ACC112 (cell line): ENCODE data around the gene STYXL1.

Experiments used
- H2AFZ ChIP-seq: fragments of 200-600 bp; sonication (generic); one replicate; pipeline ENCODE4 v1.6.0; 2017; ENCODE audit warnings: antibody characterized with exemption, low read length; ENCODE audit not compliant: unreplicated experiment
- H3K27ac ChIP-seq: fragments of 200-600 bp; sonication (generic); 2 replicates; pipeline ENCODE4 v1.5.1; 2014; ENCODE audit warnings: low read depth, mild to moderate bottlenecking, antibody characterized with exemption, low read length, moderate library complexity
- H3K27me3 ChIP-seq: fragments of 200-600 bp; sonication (generic); 2 replicates; pipeline ENCODE4 v1.6.1; 2014; ENCODE audit warnings: mild to moderate bottlenecking, antibody characterized with exemption, low read length, moderate library complexity, mixed read lengths; ENCODE audit not compliant: insufficient read depth
- H3K36me3 ChIP-seq: fragments of 200-600 bp; sonication (generic); 2 replicates; pipeline ENCODE4 v1.6.1; 2016; ENCODE audit warnings: mild to moderate bottlenecking, antibody characterized with exemption, low read length, moderate library complexity, mixed read lengths; ENCODE audit not compliant: insufficient read depth
- H3K4me1 ChIP-seq: fragments of 200-600 bp; sonication (generic); one replicate; pipeline ENCODE4 v1.6.1; 2016; ENCODE audit warnings: low read length, mixed read lengths; ENCODE audit not compliant: insufficient read depth, unreplicated experiment, control insufficient read depth
- H3K4me3 ChIP-seq: fragments of 200-600 bp; sonication (generic); 2 replicates; pipeline ENCODE4 v1.5.1; 2014; ENCODE audit warnings: mild to moderate bottlenecking, low read depth, low read length
- H3K79me2 ChIP-seq: fragments of 200-600 bp; sonication (generic); one replicate; pipeline ENCODE4 v1.6.0; 2016; ENCODE audit warnings: low read length; ENCODE audit not compliant: control insufficient read depth, unreplicated experiment, insufficient read depth

The STYXL1 gene

GRCh38 chr7:76076995-76077394 is 29.2 kb upstream of the STYXL1 start:
- H3K36me3 ChIP-seq: no peaks in the 10 kb centered on the region
- peaks cover 24% of the 10 kb centered on the region for H3K4me1 ChIP-seq

DNA sequence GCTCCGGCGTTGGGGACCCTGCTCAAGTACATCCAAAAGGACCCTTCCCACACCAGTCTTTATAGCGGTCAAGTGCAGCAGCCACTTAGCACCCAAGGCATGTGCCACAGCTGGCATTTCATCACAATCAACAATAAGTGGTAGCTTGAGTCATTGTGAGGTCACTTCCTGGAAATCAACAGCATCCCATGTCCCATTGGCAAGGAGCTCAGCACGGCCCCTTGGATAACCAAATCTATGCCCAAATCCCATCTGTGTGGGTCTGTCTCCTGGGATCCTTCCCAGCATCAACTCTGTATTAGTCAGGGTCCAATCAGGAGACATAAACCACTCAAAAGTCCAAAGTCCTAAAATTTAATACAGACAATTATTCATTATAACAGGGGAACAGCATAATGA is 27.2 kb upstream of the STYXL1 start:
- Histone ChIP-seq H3K79me2 (no peaks in the 10 kb centered on the region), H3K4me1 (peaks cover 21% of the 10 kb centered on the region), H3K27ac (peak overlapping the region; percentile 89), H2AFZ (no peak overlapping the region), H3K36me3 (no peaks in the 10 kb centered on the region), H3K27me3 (no peaks in the 10 kb centered on the region), H3K4me3 (no peak overlapping the region)

More at GRCh38 chr7:76076995-76077394, 29.2 kb upstream of the STYXL1 start:
- Histone ChIP-seq H3K27ac (no peak overlapping the region), H3K4me3 (no peak overlapping the region), H2AFZ (no peak overlapping the region), H3K79me2 (no peaks in the 10 kb centered on the region), H3K27me3 (no peaks in the 10 kb centered on the region)

DNA sequence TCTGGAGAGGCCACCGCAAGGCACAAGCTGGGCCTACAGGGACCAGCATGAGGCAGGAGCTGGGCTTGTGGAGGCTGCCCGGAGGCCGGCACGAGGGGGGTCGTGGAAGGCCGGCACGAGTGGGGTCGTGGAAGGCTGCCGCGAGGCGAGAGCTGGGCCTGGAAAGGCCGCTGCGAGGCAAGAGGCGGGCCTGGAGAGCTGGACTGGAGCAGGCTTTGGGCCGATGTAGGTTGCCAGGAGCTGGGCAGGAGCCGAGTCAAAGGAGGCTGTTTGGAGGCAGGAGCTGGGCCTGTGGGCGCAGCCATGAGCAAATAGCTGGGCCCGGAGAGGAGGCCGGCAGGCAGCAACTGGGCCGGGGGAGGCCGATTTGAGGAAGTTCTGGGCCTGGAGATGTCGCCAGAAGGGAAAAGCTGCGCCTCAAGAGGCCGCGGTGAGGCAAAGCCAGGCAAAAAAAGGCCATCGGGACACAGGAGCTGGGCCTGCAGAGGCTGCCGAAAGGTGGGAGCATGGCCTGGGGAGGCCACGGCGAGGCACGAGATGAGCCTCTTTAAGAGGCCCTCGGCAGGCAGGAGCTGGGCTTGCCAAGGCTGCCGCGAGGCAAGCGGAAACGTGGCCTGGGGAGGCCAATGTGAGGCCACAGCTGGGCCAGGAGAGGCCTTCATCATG is 26.6 kb upstream of the STYXL1 start:
- peaks cover 21% of the 10 kb centered on the region for H3K4me1 ChIP-seq
- no peak overlapping the region for H2AFZ ChIP-seq
- H3K79me2 ChIP-seq: no peaks in the 10 kb centered on the region
- H3K4me3 ChIP-seq: no peak overlapping the region
- no peaks in the 10 kb centered on the region for H3K36me3 ChIP-seq
- no peaks in the 10 kb centered on the region for H3K27me3 ChIP-seq
- H3K27ac ChIP-seq: peak overlapping the region; percentile 89

DNA sequence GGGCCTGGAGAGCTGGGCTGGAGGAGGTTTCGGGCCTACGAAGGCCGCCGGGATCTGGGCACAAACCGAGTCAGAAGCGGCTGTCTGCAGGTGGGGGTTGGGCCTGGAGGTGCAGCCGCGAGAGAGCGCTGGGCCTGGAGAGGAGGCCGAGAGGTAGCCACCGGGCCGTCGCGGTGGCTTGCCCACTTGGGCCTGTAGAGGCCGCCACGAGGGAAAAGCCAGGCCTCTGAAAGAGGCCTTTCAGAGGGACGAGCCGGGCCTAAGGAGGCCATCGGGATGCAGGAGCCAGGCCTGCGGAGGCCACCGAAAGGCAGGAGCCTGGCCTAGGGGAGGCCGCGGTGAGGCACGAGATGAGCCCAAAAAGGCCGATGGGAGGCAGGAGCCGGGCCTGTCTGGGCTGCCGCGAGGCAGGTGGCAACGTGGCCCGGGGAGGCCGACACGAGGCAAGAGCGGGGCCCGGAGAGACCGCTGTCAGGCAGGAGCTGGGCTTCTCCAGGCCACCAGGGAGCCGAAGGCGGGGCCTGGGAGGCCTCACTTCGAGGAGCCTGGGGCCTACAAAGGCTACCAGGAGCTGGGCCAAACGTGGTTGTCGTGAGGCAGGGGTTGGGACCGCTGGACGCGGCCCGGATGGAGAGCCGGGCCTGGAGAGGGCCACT is 25.7 kb upstream of the STYXL1 start:
- Histone ChIP-seq H3K27me3 (no peaks in the 10 kb centered on the region), H3K4me1 (peaks cover 29% of the 10 kb centered on the region), H3K36me3 (no peaks in the 10 kb centered on the region), H3K79me2 (no peaks in the 10 kb centered on the region), H2AFZ (no peak overlapping the region), H3K4me3 (no peak overlapping the region), H3K27ac (no peak overlapping the region)

DNA sequence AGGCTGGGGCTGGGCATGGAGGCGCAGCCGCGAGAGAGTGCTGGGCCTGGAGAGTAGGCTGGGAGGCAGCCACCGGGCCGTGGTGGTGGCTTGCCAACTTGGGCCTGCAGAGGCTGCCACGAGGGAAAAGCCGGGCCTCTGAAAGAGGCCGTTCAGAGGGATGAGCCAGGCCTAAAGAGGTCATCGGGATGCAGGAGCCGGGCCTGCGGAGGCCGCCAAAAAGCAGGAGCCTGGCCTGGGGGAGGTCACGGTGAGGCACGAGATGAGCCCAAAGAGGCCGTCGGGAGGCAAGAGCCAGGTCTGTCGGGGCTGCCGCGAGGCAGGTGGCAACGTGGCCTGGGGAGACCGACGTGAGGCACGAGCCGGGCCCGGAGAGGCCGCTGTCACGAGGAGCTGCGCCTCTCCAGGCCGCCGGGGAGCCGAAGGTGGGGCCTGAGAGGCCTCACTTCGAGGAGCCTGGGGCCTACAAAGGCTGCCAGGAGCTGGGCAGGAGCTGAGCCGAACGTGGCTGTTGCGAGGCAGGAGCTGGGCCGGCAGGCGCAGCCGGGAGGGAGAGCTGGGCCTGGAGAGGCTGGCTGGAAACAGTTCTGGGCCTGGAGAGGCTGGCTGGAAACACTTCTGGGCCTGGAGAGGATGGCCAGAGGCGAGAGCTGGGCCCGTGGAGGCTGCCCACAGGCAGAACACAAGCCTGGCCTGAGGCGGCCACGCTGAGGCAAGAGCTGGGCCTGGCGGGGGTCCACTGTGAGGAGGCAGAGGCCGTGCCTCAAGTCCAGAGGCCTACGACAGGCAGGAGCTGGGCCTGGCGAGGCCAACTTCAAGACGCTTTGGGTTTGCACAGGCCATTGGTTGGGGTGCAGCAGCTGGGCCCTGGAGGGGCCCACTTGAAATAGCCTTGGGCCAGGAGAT is 24.7 kb upstream of the STYXL1 start:
- H3K4me3 ChIP-seq: no peak overlapping the region
- H3K79me2 ChIP-seq: no peaks in the 10 kb centered on the region
- peaks cover 33% of the 10 kb centered on the region for H3K4me1 ChIP-seq
- no peaks in the 10 kb centered on the region for H3K36me3 ChIP-seq
- H3K27ac ChIP-seq: no peak overlapping the region
- H3K27me3 ChIP-seq: no peaks in the 10 kb centered on the region
- no peak overlapping the region for H2AFZ ChIP-seq

- no peak overlapping the region for H3K27ac ChIP-seq
- H3K27me3 ChIP-seq: no peaks in the 10 kb centered on the region
- peaks cover 39% of the 10 kb centered on the region for H3K4me1 ChIP-seq
- H3K79me2 ChIP-seq: no peaks in the 10 kb centered on the region
- no peak overlapping the region for H2AFZ ChIP-seq
- no peaks in the 10 kb centered on the region for H3K36me3 ChIP-seq
- H3K4me3 ChIP-seq: no peak overlapping the region
Observed at GRCh38 chr7:76071316-76072242, 23.8 kb upstream of the STYXL1 start.

GRCh38 chr7:76069238-76069638 is 21.4 kb upstream of the STYXL1 start:
- Histone ChIP-seq H3K27me3 (no peaks in the 10 kb centered on the region), H2AFZ (no peak overlapping the region), H3K79me2 (no peaks in the 10 kb centered on the region), H3K27ac (0 out of 2 replicates have a peak overlapping the region, but pooled peaks have one; percentile 23), H3K4me3 (no peak overlapping the region), H3K36me3 (no peaks in the 10 kb centered on the region), H3K4me1 (peaks cover 20% of the 10 kb centered on the region)

- H3K4me1 ChIP-seq: peaks cover 19% of the 10 kb centered on the region
- peak overlapping the region; percentile 20; the same call in 1 of the 2 replicates for H3K27ac ChIP-seq
- H3K36me3 ChIP-seq: no peaks in the 10 kb centered on the region
- H3K27me3 ChIP-seq: no peaks in the 10 kb centered on the region
- no peak overlapping the region for H3K4me3 ChIP-seq
- H3K79me2 ChIP-seq: no peaks in the 10 kb centered on the region
- H2AFZ ChIP-seq: no peak overlapping the region
Observed at GRCh38 chr7:76066716-76067503, 19.1 kb upstream of the STYXL1 start.

DNA sequence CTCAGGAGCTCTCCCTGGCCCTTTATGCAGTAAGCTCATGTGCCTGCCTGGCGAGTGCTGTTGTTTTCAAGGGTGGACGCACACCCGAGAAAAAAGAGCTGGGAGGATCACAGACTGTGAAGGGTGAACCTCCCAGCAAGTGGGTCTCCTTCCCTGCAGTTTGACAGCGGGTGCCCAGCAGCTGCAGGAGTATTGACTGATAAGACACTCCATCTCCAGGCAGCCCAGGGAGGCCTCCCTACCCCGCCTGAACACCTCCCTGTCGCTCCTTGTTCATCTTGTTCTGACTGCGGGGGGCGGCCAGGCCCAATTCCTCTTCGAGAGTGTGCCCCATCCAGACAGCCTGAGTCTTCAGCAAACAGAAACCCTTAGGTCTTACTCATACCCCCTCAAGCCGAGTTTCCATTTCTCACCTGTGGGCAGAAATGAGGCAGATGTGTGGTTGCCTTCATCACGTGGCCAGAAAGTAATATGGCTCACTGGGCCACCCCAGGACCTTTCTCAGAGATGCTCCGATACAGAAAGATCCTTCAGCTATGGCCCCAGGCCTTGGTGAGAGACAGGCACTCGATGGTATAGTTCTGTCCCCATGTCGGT is 17.3 kb upstream of the STYXL1 start:
- Histone ChIP-seq H2AFZ (no peak overlapping the region), H3K4me1 (peaks cover 19% of the 10 kb centered on the region), H3K4me3 (no peak overlapping the region), H3K36me3 (peaks cover 2% of the 10 kb centered on the region; the same call in 1 of the 2 replicates), H3K27me3 (no peaks in the 10 kb centered on the region), H3K79me2 (no peaks in the 10 kb centered on the region), H3K27ac (no peak overlapping the region)
